PC-3 (cell line): ENCODE results near the gene CHEK2. TPM values are rescaled to one million over a fixed set of nuclear protein-coding genes. Genes with fewer than 3 reads are reported as not detected.

ENCODE experiments used
- ATAC-seq: fragments of 200-7000 bp; cut with Tn5 transposase; 2 replicates; pipeline ENCODE4 v1.9.1; 2020; ENCODE audit warnings: mild to moderate bottlenecking, moderate library complexity
- BruUV-seq: library from RNA; stranded (reverse); fragments of 400-500 nt; replicated peaks from 2 replicates; lab custom pipeline; 2021; lab: Mats Ljungman, UMichigan
- CTCF ChIA-PET: fragments of 300-600 bp; sonication (Branson Sonifier 250); formaldehyde crosslinking; loops from one replicate; lab custom pipeline; 2022; ENCODE audit warnings: antibody characterized with exemption; lab: Charles Lee
- POLR2A ChIA-PET: fragments of 300-600 bp; sonication (Branson Sonifier 250); formaldehyde crosslinking; loops from one replicate; lab custom pipeline; 2022; ENCODE audit warnings: antibody characterized with exemption; ENCODE audit not compliant: unreplicated experiment; lab: Charles Lee
- DNase-seq: peaks from one replicate; pipeline ENCODE4 v3.0.0-alpha.2; 2015
- H2AFZ ChIP-seq: fragments of 300-600 bp; sonication (generic); 2 replicates; pipeline ENCODE4 v1.6.0; 2016; ENCODE audit warnings: antibody characterized with exemption, low read length
- H3F3A ChIP-seq: fragments of 300-600 bp; sonication (generic); one replicate; pipeline ENCODE4 v1.6.0; 2017; ENCODE audit warnings: antibody characterized with exemption, low read length, control low read depth, mild to moderate bottlenecking; ENCODE audit not compliant: unreplicated experiment
- H3K27ac ChIP-seq: fragments of 300-600 bp; sonication (generic); 2 replicates; pipeline ENCODE4 v1.5.1; 2016; ENCODE audit warnings: mild to moderate bottlenecking, low read length
- H3K27me3 ChIP-seq: fragments of 300-600 bp; sonication (generic); 2 replicates; pipeline ENCODE4 v1.6.1; 2016; ENCODE audit warnings: low read length, mixed read lengths
- H3K36me3 ChIP-seq: fragments of 300-600 bp; sonication (generic); 2 replicates; pipeline ENCODE4 v1.6.1; 2016; ENCODE audit warnings: low read depth, mixed run types, low read length, mixed read lengths
- H3K4me1 ChIP-seq: fragments of 300-600 bp; sonication (generic); 2 replicates; pipeline ENCODE4 v1.5.1; 2016; ENCODE audit warnings: low read length; ENCODE audit not compliant: insufficient read depth
- H3K4me2 ChIP-seq: fragments of 300-600 bp; sonication (generic); 2 replicates; pipeline ENCODE4 v1.6.0; 2016; ENCODE audit warnings: low read length
- H3K4me3 ChIP-seq: fragments of 300-600 bp; sonication (generic); 2 replicates; pipeline ENCODE4 v1.5.1; 2016; ENCODE audit warnings: mild to moderate bottlenecking, low read length, mixed read lengths
- H3K79me2 ChIP-seq: fragments of 300-600 bp; sonication (generic); 2 replicates; pipeline ENCODE4 v1.6.1; 2017; ENCODE audit warnings: low read length, mixed read lengths
- H3K9ac ChIP-seq: fragments of 300-600 bp; sonication (generic); 2 replicates; pipeline ENCODE4 v1.6.0; 2016; ENCODE audit warnings: mild to moderate bottlenecking, low read length
- H3K9me2 ChIP-seq: fragments of 300-600 bp; sonication (generic); replicated peaks from 2 replicates; pipeline ENCODE4 v1.6.1; 2016; ENCODE audit warnings: mixed run types, low read length, mixed read lengths
- H3K9me3 ChIP-seq: fragments of 300-600 bp; sonication (generic); 2 replicates; pipeline ENCODE4 v1.6.1; 2016; ENCODE audit warnings: low read length, mixed read lengths
- H4K20me1 ChIP-seq: fragments of 300-600 bp; sonication (generic); 2 replicates; pipeline ENCODE4 v1.6.1; 2016; ENCODE audit warnings: low read length, mixed read lengths
- CTCF ChIP-seq: fragments of 300-600 bp; sonication (generic); conservative IDR thresholded peaks from 2 replicates; pipeline ENCODE4 v1.5.1; 2017; ENCODE audit warnings: antibody characterized with exemption, low read depth, mild to moderate bottlenecking, low read length
- EZH2 ChIP-seq: fragments of 300-600 bp; sonication (generic); IDR thresholded peaks from one replicate; pipeline ENCODE4 v1.6.1; 2017; ENCODE audit warnings: antibody characterized with exemption, mild to moderate bottlenecking, low read length; ENCODE audit not compliant: unreplicated experiment
- EZH2phosphoT487 ChIP-seq: fragments of 300-600 bp; sonication (generic); IDR thresholded peaks from 2 replicates; pipeline ENCODE4 v1.6.1; 2018; ENCODE audit warnings: mild to moderate bottlenecking, antibody characterized with exemption, low read length, borderline replicate concordance
- intact Hi-C: fragments of 100-400 bp; cut with micrococcal nuclease; formaldehyde crosslinking; loops from 2 replicates; pipeline ENCODE4 v1.9.0; 2023
- total RNA-seq: library from RNA; depleted of rRNA; stranded (reverse); fragments of >200 nt; gene quantifications from 2 replicates; pipeline ENCODE4 v1.2.3, GENCODE V29; 2014

Gene CHEK2
- total RNA-seq, 1 experiment from 2014 or later: 21.0 TPM

- peaks cover 59% of the 10 kb centered on the region for H3K79me2 ChIP-seq
- BruUV-seq: no TSS peak
- CTCF ChIA-PET: no interaction called here
- POLR2A ChIA-PET: no interaction called here
- H3K9ac ChIP-seq: no peak overlapping the region
- no peaks in the 10 kb centered on the region for H3F3A ChIP-seq
- H3K4me3 ChIP-seq: no peak overlapping the region
- intact Hi-C loops: no loop called here
- no peaks in the 10 kb centered on the region for H4K20me1 ChIP-seq
- H3K9me3 ChIP-seq: no peaks in the 10 kb centered on the region
- TF ChIP-seq EZH2: no peak
- TF ChIP-seq EZH2phosphoT487: no peak
- H3K4me1 ChIP-seq: no peaks in the 10 kb centered on the region
- no peaks in the 10 kb centered on the region for H3K36me3 ChIP-seq
- ATAC-seq: no peak
- H3K27me3 ChIP-seq: no peaks in the 10 kb centered on the region
- no peak overlapping the region for H2AFZ ChIP-seq
- no peak for DNase-seq
- no peaks in the 10 kb centered on the region for H3K9me2 ChIP-seq
- no peak overlapping the region for H3K4me2 ChIP-seq
- H3K27ac ChIP-seq: no peak overlapping the region
These were observed 3.9 kb downstream of the CHEK2 start for GRCh38 chr22:28737701-28738100.

GRCh38 chr22:28736301-28737155 lies 5.1 kb downstream of the CHEK2 start:
- H3K27ac ChIP-seq: no peak overlapping the region
- H3F3A ChIP-seq: no peaks in the 10 kb centered on the region
- H3K4me2 ChIP-seq: no peak overlapping the region
- ChIA-PET POLR2A (no interaction called here), CTCF (no interaction called here)
- H3K4me3 ChIP-seq: no peak overlapping the region
- intact Hi-C loops: no loop called here
- H2AFZ ChIP-seq: no peak overlapping the region
- no peaks in the 10 kb centered on the region for H3K9me3 ChIP-seq
- no peaks in the 10 kb centered on the region for H3K27me3 ChIP-seq
- DNase-seq: no peak
- ATAC-seq: no peak
- H3K9me2 ChIP-seq: no peaks in the 10 kb centered on the region
- no peaks in the 10 kb centered on the region for H4K20me1 ChIP-seq
- no peaks in the 10 kb centered on the region for H3K36me3 ChIP-seq
- no peaks in the 10 kb centered on the region for H3K4me1 ChIP-seq
- TF ChIP-seq EZH2phosphoT487 (no peak), EZH2 (no peak), CTCF (no peak)
- peaks cover 56% of the 10 kb centered on the region for H3K79me2 ChIP-seq
- BruUV-seq: no TSS peak
- no peak overlapping the region for H3K9ac ChIP-seq

- H3K9me2 ChIP-seq: no peaks in the 10 kb centered on the region
- no peak overlapping the region for H3K9ac ChIP-seq
- DNase-seq: no peak
- BruUV-seq: no TSS peak
- H3K4me3 ChIP-seq: no peak overlapping the region
- H3K27me3 ChIP-seq: no peaks in the 10 kb centered on the region
- no peak overlapping the region for H3K4me2 ChIP-seq
- H3F3A ChIP-seq: no peaks in the 10 kb centered on the region
- no peak for ATAC-seq
- TF ChIP-seq EZH2 (no peak), EZH2phosphoT487 (no peak), CTCF (no peak)
- no peak overlapping the region for H3K27ac ChIP-seq
- no peaks in the 10 kb centered on the region for H3K9me3 ChIP-seq
- ChIA-PET POLR2A (no interaction called here), CTCF (no interaction called here)
- intact Hi-C loops: no loop called here
- no peaks in the 10 kb centered on the region for H3K4me1 ChIP-seq
- H3K79me2 ChIP-seq: peaks cover 37% of the 10 kb centered on the region
- no peaks in the 10 kb centered on the region for H3K36me3 ChIP-seq
- no peak overlapping the region for H2AFZ ChIP-seq
- no peaks in the 10 kb centered on the region for H4K20me1 ChIP-seq
These were observed 7.2 kb downstream of the CHEK2 start for GRCh38 chr22:28734393-28734792.
